VCaP (cell line): Measurements from ENCODE around the gene DNMT1.

ENCODE experiments used
- H3K27ac ChIP-seq: fragments of 450-650 bp; 2 replicates; pipeline ENCODE4 v1.5.1; 2017
- CTCF ChIP-seq: fragments of 450-650 bp; conservative IDR thresholded peaks from 2 replicates; pipeline ENCODE4 v1.5.1; 2017; ENCODE audit warnings: mild to moderate bottlenecking, moderate library complexity

DNMT1 gene

GRCh38 chr19:10093295-10094186 is 101.2 kb downstream of the DNMT1 start:
- H3K27ac ChIP-seq, result no peak overlapping the region
- TF ChIP-seq CTCF, result no peak

- no peak overlapping the region for H3K27ac ChIP-seq
- TF ChIP-seq CTCF, result no peak
Measured at GRCh38 chr19:10092648-10093294, 102.0 kb downstream of the DNMT1 start.

GRCh38 chr19:10091895-10092641 is 102.7 kb downstream of the DNMT1 start:
- no peak overlapping the region for H3K27ac ChIP-seq
- TF ChIP-seq CTCF, result no peak

- no peak overlapping the region for H3K27ac ChIP-seq
- TF ChIP-seq CTCF, result no peak
Measured at GRCh38 chr19:10091370-10091687, 103.4 kb downstream of the DNMT1 start.

- H3K27ac ChIP-seq, result no peak overlapping the region
- TF ChIP-seq CTCF, result no peak
Measured at GRCh38 chr19:10089801-10090375, 104.9 kb downstream of the DNMT1 start.

- TF ChIP-seq CTCF, result no peak
- H3K27ac ChIP-seq, result no peak overlapping the region
Measured at GRCh38 chr19:10088949-10089554, 105.7 kb downstream of the DNMT1 start.
